GM13977 (cell line): Measurements from ENCODE around the gene UTF1.
A peak's percentile ranks its signal among the peaks of the same experiment; 100 is the strongest.

Experiments used
- DNase-seq: peaks from one replicate; pipeline ENCODE4 v3.0.0; 2012; ENCODE audit warnings: low spot score
- in situ Hi-C: fragments of 300-500 bp; cut with MboI; formaldehyde crosslinking; loops from one replicate; pipeline ENCODE4 v1.12.0; 2022; ENCODE audit warnings: low sequenced_read_pairs, low pct_unique_long_range_greater_than_20kb, mixed read lengths, inconsistent platforms; ENCODE audit not compliant: unreplicated experiment
- TF ChIP-seq, protein P1 (sequence below): IDR thresholded peaks from 2 replicates; pipeline ENCODE4 v1.5.1; 2012; ENCODE audit warnings: mild to moderate bottlenecking, control low read depth; ENCODE audit not compliant: insufficient read depth; ENCODE audit errors: extremely low read depth, missing control alignments

The UTF1 gene

DNA sequence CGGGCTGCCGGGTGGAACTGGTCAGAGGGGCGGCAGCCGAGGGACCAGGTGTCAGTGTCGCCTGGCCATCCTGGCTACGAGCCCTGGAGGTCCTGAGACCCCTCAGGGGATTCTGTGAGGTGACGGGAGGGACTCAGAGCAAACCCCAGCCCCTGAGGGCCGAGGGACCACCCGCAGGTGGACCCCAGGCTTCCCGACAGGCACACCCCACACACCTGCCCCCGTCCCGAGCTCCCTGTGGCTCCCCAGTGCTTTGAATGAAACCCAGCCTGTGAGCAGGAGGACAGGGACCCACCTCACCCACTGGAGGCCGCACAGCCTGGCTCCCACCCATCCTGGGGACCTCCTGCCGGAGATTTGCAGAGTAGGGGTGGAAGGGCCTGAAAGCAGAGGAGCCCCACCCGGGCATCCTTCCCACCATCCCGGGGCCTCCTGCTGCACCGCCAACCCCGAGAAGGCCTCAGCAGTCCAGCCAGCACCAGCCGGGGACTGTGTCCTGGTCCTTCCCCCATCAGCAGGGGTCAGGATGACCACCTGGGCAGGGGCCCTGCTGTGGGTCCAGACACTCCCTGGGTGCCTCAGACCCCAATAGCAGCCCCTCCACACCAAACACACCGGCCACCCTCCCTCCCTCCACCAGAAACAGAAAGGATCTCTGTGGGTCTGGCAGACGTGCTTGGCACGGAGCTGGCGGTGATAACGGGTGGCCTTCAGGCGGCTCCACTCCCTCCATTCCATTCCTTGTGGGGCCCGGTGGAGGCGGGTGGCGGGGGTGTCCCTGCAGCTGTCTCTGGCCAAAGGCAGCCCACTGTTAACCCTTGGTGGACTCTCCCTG is 21.6 kb downstream of the UTF1 start:
- in situ Hi-C loops: no loop called here
- DNase-seq: no peak
- TF ChIP-seq, protein P1, sequence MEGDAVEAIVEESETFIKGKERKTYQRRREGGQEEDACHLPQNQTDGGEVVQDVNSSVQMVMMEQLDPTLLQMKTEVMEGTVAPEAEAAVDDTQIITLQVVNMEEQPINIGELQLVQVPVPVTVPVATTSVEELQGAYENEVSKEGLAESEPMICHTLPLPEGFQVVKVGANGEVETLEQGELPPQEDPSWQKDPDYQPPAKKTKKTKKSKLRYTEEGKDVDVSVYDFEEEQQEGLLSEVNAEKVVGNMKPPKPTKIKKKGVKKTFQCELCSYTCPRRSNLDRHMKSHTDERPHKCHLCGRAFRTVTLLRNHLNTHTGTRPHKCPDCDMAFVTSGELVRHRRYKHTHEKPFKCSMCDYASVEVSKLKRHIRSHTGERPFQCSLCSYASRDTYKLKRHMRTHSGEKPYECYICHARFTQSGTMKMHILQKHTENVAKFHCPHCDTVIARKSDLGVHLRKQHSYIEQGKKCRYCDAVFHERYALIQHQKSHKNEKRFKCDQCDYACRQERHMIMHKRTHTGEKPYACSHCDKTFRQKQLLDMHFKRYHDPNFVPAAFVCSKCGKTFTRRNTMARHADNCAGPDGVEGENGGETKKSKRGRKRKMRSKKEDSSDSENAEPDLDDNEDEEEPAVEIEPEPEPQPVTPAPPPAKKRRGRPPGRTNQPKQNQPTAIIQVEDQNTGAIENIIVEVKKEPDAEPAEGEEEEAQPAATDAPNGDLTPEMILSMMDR: no peak

DNA sequence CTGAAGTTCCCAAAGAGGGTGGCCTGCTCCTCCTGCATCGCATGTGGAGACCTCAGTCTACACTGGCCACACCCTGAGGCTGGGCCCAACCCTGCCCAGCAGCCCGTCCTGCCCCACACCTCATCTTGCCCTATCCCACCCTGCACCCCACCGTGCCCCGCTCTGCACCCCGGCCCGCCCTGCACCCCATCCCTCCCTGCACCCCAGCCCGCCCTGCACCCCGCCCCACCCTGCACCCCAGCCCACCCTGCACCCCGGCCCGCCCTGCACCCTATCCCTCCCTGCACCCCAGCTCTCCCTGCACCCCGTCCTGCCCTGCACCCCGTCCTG is 22.2 kb downstream of the UTF1 start:
- in situ Hi-C loops: no loop called here
- TF ChIP-seq, protein P1: no peak
- no peak for DNase-seq

DNA sequence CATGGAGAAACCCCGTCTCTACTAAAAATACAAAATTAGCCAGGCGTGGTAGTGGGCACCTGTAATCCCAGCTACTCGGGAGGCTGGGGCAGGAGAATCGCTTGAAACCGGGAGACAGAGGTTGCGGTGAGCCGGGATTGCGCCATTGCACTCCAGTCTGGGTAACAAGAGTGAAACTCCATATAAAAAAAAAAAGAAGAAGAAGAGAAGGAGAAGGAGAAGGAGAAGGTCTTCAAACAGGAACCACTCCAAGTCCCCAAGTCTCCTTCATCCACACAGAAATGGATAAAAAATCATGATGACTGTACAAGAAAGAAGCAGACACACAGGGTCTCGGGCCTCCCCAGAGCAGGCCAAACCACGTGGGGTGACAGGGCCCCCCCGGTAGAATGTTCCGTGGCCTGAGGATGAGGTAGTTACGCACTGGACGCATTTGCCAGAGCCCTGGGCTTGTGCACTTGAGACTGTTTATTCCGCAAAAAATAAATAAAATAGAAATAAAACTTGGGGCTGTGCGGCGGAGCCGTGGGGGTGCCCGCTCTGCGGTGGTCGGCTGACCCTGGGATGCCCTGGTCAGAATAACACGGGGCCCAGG is 23.4 kb downstream of the UTF1 start:
- in situ Hi-C loops: no loop called here
- no peak for DNase-seq
- TF ChIP-seq, protein P1: no peak

DNA sequence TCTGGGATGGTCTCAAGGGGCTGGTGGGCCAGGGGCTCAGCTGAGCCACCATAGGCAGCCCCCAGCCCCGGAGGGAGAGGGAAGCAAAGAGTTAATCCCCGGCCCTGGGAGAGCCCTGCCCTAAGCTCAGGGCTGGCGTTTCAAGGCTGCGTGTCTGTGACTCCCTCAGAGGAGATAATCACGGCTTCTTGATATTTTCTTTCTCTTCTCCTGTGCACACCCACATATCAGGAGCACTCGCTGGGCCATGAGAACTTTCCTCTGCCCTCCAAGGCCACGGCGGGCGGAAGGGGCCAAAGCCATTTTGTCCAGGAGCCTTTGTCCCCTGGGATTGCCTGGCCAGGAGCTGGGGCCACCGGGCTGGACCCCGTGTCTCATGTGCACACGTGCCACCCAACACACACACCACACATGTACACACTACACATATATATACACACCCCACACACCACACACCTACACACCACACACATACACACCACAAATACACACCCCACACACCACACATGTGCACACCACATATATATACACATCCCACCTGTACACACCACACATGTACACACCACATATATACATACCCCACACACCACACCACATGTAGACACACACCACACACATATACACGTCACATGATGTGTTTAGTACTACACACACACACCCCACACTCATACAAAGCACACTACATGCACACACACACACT is 24.6 kb downstream of the UTF1 start:
- in situ Hi-C loops: no loop called here
- TF ChIP-seq, protein P1: no peak
- DNase-seq: no peak

DNA sequence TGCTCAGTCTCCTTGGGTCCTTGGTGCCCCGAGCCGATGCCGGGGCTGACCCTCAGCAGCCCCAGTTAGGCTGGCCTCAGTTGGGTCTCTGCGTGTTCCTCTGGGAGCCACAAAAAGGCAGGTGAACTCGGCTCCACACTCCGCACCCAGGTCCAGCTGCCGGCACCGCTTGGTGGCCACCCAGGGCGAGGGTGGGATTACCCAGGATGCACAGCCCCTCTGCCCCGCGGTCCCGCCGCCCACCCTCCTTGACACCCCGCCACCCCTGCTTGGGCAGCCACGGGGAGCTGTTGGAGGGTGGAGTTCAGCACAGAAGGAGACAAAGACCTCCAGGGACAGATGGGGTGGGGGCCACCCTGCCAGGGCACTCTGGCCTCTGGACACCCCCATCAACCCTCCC is 25.3 kb downstream of the UTF1 start:
- in situ Hi-C loops: no loop called here
- DNase-seq: no peak
- TF ChIP-seq, protein P1: no peak

DNA sequence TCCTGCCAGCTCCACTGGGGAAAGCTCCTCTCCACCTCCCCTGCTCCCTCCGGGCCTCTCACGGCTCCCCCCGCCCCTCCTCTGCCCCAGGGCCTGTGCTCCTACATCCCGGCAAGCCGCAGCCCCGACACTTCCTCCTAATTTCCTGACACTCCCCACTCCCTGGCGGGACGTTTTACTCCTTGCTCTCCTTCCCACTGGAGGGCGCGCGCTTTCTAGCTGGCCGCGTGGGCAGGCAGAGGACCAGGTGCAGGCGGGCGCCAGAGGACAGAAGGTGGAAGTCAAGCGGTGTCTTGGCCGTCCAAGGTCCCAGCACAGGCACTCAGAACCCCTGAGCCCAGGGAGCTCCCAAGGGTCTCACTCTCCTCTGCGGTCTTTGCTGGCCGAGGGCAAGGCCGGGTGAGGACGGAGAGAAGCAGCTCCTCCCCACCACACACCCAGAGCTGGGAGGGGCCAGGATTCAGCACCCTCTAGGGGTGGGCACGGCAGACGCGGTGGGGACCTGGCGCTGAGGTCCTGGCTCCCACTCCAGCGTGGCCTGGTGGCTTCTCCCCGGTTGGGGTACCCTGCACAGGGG is 27.6 kb downstream of the UTF1 start:
- TF ChIP-seq, protein P1: peak; percentile 57
- no peak for DNase-seq
- in situ Hi-C loops: no loop called here
